ENCODE results near the gene SPATA22. TPM values are rescaled to one million over a fixed set of nuclear protein-coding genes. Genes with fewer than 3 reads are reported as not detected.
A peak's percentile ranks its signal among the peaks of the same experiment; 100 is the strongest.

Gene SPATA22
- total RNA-seq, 1 donor from 2014 or later: 0.75 TPM

DNA sequence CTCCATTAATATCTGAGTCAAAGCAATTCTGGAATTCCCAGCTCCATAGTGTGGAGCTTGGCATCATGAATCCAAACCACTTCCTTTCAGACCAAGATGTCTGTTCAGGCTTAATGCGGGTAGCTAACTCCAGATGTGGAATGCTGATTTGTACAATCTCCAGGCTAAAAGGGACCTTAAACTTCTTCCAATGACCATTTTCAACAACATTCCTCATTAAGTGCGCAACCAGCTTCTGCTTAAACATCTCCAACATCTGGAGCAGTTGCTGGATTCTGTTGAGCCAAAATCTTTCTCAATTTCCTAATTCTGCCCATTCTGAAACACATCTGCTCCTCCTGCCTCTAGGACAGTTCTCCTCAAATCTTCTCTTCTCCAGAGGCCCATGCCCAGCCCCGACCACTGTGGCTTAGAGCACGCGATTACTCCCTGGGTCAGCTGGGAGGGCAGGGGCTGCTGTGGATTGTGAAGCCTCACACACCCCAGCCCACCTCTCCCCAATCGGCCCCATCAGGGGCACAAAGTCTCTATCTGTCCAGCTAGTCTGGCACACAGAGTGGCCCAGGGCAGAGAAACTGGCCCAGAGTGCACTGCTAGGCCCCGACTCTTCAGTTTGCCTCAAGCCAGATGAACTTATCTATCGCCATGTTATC, 40.4 kb upstream of the SPATA22 start:
- intact Hi-C loops (cut with DNase I): no loop called here

DNA sequence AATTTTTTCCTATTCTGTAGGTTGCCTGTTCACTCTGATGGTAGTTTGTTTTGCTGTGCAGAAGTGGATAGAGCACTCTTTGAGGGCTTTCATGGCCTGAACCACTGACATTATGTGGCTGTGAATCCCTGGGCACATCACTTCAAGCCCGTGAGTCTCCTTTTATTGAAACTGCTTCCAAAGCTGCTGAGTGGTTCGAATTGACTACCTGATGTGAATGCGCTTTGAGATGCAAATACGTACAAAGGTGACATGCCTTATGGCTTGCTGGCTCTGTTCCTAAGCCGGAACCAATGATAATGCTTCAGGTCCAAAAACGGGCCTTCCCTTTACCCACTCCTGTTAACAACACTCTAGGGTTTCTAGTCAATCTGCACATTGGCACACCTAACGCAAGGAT, 38.5 kb upstream of the SPATA22 start:
- Histone ChIP-seq H3K27me3 (no peaks in the 10 kb centered on the region), H3K9me3 (no peaks in the 10 kb centered on the region), H3K27ac (no peak overlapping the region), H3K36me3 (no peaks in the 10 kb centered on the region), H3K4me3 (no peak overlapping the region), H3K4me1 (no peaks in the 10 kb centered on the region)
- no peak for DNase-seq
- TF ChIP-seq, protein P1, sequence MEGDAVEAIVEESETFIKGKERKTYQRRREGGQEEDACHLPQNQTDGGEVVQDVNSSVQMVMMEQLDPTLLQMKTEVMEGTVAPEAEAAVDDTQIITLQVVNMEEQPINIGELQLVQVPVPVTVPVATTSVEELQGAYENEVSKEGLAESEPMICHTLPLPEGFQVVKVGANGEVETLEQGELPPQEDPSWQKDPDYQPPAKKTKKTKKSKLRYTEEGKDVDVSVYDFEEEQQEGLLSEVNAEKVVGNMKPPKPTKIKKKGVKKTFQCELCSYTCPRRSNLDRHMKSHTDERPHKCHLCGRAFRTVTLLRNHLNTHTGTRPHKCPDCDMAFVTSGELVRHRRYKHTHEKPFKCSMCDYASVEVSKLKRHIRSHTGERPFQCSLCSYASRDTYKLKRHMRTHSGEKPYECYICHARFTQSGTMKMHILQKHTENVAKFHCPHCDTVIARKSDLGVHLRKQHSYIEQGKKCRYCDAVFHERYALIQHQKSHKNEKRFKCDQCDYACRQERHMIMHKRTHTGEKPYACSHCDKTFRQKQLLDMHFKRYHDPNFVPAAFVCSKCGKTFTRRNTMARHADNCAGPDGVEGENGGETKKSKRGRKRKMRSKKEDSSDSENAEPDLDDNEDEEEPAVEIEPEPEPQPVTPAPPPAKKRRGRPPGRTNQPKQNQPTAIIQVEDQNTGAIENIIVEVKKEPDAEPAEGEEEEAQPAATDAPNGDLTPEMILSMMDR (IDR thresholded peaks at IDR 0.05): no peak
- ATAC-seq: no peak
- intact Hi-C loops (cut with DNase I): no loop called here

More for the DNA sequence above, 40.4 kb upstream of the SPATA22 start:
- H3K27ac ChIP-seq: peak overlapping the region; percentile 60
- no peaks in the 10 kb centered on the region for H3K27me3 ChIP-seq
- DNase-seq (no peak), ATAC-seq (peak; percentile 15)
- H3K36me3 ChIP-seq: no peaks in the 10 kb centered on the region
- no peak overlapping the region for H3K4me3 ChIP-seq
- H3K4me1 ChIP-seq: no peaks in the 10 kb centered on the region
- H3K9me3 ChIP-seq: no peaks in the 10 kb centered on the region
- TF ChIP-seq, protein P1 (IDR thresholded peaks at IDR 0.05): no peak

DNA sequence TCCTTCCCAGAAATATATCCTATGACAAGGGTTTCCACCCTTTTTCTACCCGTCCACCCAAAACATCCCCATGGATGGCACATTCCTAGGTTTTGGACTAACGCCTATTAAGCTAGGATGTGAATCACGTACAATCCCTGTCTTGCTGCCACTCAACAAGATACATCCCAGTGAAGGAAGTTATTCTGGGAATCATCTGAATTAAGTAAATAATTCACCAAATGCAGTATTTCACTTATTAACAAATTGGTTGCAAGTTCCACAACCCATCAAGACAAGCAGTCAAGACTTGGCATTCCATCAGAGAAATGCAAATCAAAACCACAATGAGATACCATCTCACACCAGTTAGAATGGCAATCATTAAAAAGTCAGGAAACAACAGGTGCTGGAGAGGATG, 36.2 kb upstream of the SPATA22 start:
- H3K9me3 ChIP-seq: no peaks in the 10 kb centered on the region
- no peaks in the 10 kb centered on the region for H3K27me3 ChIP-seq
- TF ChIP-seq, protein P1 (IDR thresholded peaks at IDR 0.05): no peak
- no peak overlapping the region for H3K27ac ChIP-seq
- H3K36me3 ChIP-seq: no peaks in the 10 kb centered on the region
- no peaks in the 10 kb centered on the region for H3K4me1 ChIP-seq
- ATAC-seq: no peak
- H3K4me3 ChIP-seq: no peak overlapping the region
- no peak for DNase-seq
- intact Hi-C loops (cut with DNase I): no loop called here

DNA sequence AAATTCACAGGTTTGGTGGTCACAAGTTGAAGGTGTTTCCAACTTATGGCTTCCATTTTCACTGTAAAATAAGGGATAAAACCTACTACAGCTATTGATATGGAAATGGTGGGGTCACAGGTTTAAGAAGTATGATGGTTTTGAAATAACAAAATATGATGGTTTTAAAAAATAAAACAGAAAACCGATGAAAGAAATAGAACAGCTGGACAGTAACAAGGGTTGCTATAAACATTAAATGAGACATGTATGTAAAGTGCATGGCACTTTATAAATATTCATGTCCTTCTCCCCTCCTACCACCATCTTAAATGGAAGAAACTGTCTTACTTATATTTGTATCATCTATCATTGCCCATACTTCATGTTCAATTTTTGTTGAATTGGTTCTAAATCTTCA, 35.5 kb upstream of the SPATA22 start:
- Histone ChIP-seq H3K36me3 (no peaks in the 10 kb centered on the region), H3K27ac (no peak overlapping the region), H3K4me3 (no peak overlapping the region), H3K27me3 (no peaks in the 10 kb centered on the region), H3K4me1 (no peaks in the 10 kb centered on the region), H3K9me3 (no peaks in the 10 kb centered on the region)
- intact Hi-C loops (cut with DNase I): no loop called here
- ATAC-seq: no peak
- no peak for DNase-seq
- TF ChIP-seq, protein P1 (IDR thresholded peaks at IDR 0.05): no peak

DNA sequence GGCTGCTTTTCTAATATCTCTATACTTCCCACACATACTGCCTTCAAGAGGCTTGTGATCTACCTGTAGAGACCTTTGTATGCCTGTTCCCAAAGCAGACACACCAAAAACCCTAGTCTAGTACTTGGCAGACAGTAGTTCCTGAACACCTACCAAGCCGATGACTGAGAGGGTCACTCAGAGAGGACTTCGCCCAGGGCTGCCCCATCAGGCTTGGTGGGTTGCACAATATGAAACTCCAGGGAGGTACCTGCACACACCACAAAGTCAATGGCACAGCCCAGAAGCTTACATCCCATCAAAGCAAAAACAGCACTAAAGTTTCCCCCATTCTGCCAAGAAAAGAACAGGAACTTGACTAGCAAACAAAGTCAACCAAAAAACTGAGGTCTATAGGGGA, 34.4 kb upstream of the SPATA22 start:
- ATAC-seq (no peak), DNase-seq (no peak)
- TF ChIP-seq, protein P1 (IDR thresholded peaks at IDR 0.05): no peak
- intact Hi-C loops (cut with DNase I): no loop called here
- no peaks in the 10 kb centered on the region for H3K27me3 ChIP-seq
- no peaks in the 10 kb centered on the region for H3K4me1 ChIP-seq
- no peaks in the 10 kb centered on the region for H3K9me3 ChIP-seq
- H3K36me3 ChIP-seq: no peaks in the 10 kb centered on the region
- no peak overlapping the region for H3K27ac ChIP-seq
- no peak overlapping the region for H3K4me3 ChIP-seq

DNA sequence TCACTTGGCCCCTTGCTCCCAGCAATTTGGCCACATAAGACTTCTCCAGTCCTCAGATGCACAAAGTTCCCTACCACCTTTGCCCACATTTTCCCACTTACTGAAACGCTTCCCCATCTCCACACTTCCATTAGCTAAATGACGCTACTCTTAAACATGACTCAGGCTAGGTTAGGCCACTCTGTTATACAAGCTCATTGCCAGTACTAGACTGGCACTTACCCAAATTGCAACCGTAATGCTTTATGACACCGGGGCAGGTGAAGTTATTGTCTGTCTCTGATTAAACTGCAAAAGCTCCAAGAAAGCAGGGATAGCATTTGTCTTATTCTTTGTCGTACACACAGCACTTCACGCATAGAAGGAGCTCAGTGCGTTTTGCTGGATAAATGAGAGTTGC, 33.4 kb upstream of the SPATA22 start:
- intact Hi-C loops (cut with DNase I): no loop called here
- no peak for DNase-seq

More for the DNA sequence above, 33.4 kb upstream of the SPATA22 start:
- Histone ChIP-seq H3K4me3 (no peak overlapping the region), H3K4me1 (no peaks in the 10 kb centered on the region), H3K27ac (no peak overlapping the region), H3K36me3 (no peaks in the 10 kb centered on the region), H3K27me3 (no peaks in the 10 kb centered on the region), H3K9me3 (no peaks in the 10 kb centered on the region)
- no peak for ATAC-seq
- TF ChIP-seq, protein P1 (IDR thresholded peaks at IDR 0.05): no peak
